ENCODE results near the gene MRPL47.
"Not testable (repeated sequence)": the region's sequence is repeated elsewhere in the genome, so short reads cannot be mapped to it uniquely, and the experiment has no call there.

Gene MRPL47

GRCh38 chr3:179604321-179605078 is at the start of gene MRPL47, which contains the start of gene NDUFB5:
TSS of gene MRPL47 (minus strand) at chr3:179604638. CDS start at chr3:179604624, 14 bp downstream.
TSS of gene NDUFB5 (plus strand) at chr3:179604794. CDS start at chr3:179604816, 22 bp downstream.
- peak within 1 kb of the TSS; percentile 96 for H3K4me3 ChIP-seq (ENCODE audit: low read depth, low read length)
- peak; percentile 85 for DNase-seq (ENCODE audit: low read depth)

- no peak for DNase-seq (ENCODE audit: low read depth)
- peak overlapping the region; percentile 85 for H3K4me3 ChIP-seq (ENCODE audit: low read depth, low read length)
Measured at GRCh38 chr3:179653096-179653797, 48.8 kb upstream of the MRPL47 start.

GRCh38 chr3:179652447-179653095 is 48.1 kb upstream of the MRPL47 start, which contains the start of gene USP13:
TSS of gene USP13 (plus strand) at chr3:179653040. CDS start at chr3:179653226, 186 bp downstream.
- peak within 1 kb of the TSS; percentile 85 for H3K4me3 ChIP-seq (ENCODE audit: low read depth, low read length)
- peak; percentile 59 for DNase-seq (ENCODE audit: low read depth)

GRCh38 chr3:179651687-179652446 is 47.4 kb upstream of the MRPL47 start:
- peak overlapping the region; percentile 85 for H3K4me3 ChIP-seq (ENCODE audit: low read depth, low read length)
- DNase-seq (ENCODE audit: low read depth) = no peak

GRCh38 chr3:179646177-179646576 is 41.7 kb upstream of the MRPL47 start:
- DNase-seq (ENCODE audit: low read depth) = no peak
- no peak overlapping the region for H3K4me3 ChIP-seq (ENCODE audit: low read depth, low read length)

- DNase-seq (ENCODE audit: low read depth); H3K4me3 ChIP-seq (ENCODE audit: low read depth, low read length): not testable (repeated sequence)
Measured at GRCh38 chr3:179643837-179644236, 39.4 kb upstream of the MRPL47 start.

- DNase-seq (ENCODE audit: low read depth) = no peak
- no peak overlapping the region for H3K4me3 ChIP-seq (ENCODE audit: low read depth, low read length)
Measured at GRCh38 chr3:179642871-179643270, 38.4 kb upstream of the MRPL47 start.

- no peak for DNase-seq (ENCODE audit: low read depth)
- H3K4me3 ChIP-seq (ENCODE audit: low read depth, low read length) = no peak overlapping the region
Measured at GRCh38 chr3:179640469-179640868, 36.0 kb upstream of the MRPL47 start.

GRCh38 chr3:179630753-179631451 is 26.5 kb upstream of the MRPL47 start:
- no peak overlapping the region for H3K4me3 ChIP-seq (ENCODE audit: low read depth, low read length)
- no peak for DNase-seq (ENCODE audit: low read depth)

GRCh38 chr3:179624451-179624850 is 20.0 kb upstream of the MRPL47 start:
- H3K4me3 ChIP-seq (ENCODE audit: low read depth, low read length) = no peak overlapping the region
- no peak for DNase-seq (ENCODE audit: low read depth)

- H3K4me3 ChIP-seq (ENCODE audit: low read depth, low read length) = no peak overlapping the region
- no peak for DNase-seq (ENCODE audit: low read depth)
Measured at GRCh38 chr3:179622023-179622422, 17.6 kb upstream of the MRPL47 start.

- DNase-seq (ENCODE audit: low read depth) = no peak
- H3K4me3 ChIP-seq (ENCODE audit: low read depth, low read length) = no peak overlapping the region
Measured at GRCh38 chr3:179615458-179616173, 11.2 kb upstream of the MRPL47 start.

- no peak overlapping the region for H3K4me3 ChIP-seq (ENCODE audit: low read depth, low read length)
- no peak for DNase-seq (ENCODE audit: low read depth)
Measured at GRCh38 chr3:179613807-179614206, 9.4 kb upstream of the MRPL47 start.

- no peak overlapping the region for H3K4me3 ChIP-seq (ENCODE audit: low read depth, low read length)
- no peak for DNase-seq (ENCODE audit: low read depth)
Measured at GRCh38 chr3:179610066-179610465, 5.6 kb upstream of the MRPL47 start.

- no peak for DNase-seq (ENCODE audit: low read depth)
- H3K4me3 ChIP-seq (ENCODE audit: low read depth, low read length) = no peak overlapping the region
Measured at GRCh38 chr3:179608931-179609720, 4.7 kb upstream of the MRPL47 start.

GRCh38 chr3:179606534-179607085 is 2.2 kb upstream of the MRPL47 start:
- H3K4me3 ChIP-seq (ENCODE audit: low read depth, low read length) = no peak overlapping the region
- DNase-seq (ENCODE audit: low read depth) = no peak

- DNase-seq (ENCODE audit: low read depth) = no peak
- peak overlapping the region; percentile 96 for H3K4me3 ChIP-seq (ENCODE audit: low read depth, low read length)
Measured at GRCh38 chr3:179603831-179604230, 607 bp downstream of the MRPL47 start.
